Mammary epithelial cell (primary cell): ENCODE measurements around the gene UVRAG.

Experiments
- CTCF ChIP-seq, 2 donors: IDR thresholded peaks in 1 of 2; conservative IDR thresholded peaks in 1 of 2; 2 replicates each; pipeline ENCODE4 v1.5.1; 2011 to 2012; ENCODE audit warnings: inconsistent platforms in 2 of 2, low read length in 2 of 2, mild to moderate bottlenecking in 2 of 2, control low read depth in 1 of 2, low read depth in 1 of 2; ENCODE audit not compliant: insufficient read depth in 1 of 2; ENCODE audit errors: extremely low read depth in 1 of 2
- EZH2 ChIP-seq: IDR thresholded peaks from 2 replicates; pipeline ENCODE4 v1.6.1; 2012; ENCODE audit warnings: low read length, inconsistent platforms, borderline replicate concordance

- no peak for TF ChIP-seq CTCF (conservative IDR thresholded peaks at IDR 0.05 in 1 of 2, IDR thresholded peaks at IDR 0.05 in 1 of 2; ENCODE audit: extremely low read depth in 1 of 2, insufficient read depth in 1 of 2, low read depth in 1 of 2, low read length in 2 of 2)
- no peak for TF ChIP-seq EZH2
Measured at GRCh38 chr11:76088511-76088910, 273.5 kb downstream of the UVRAG start.
